Left ventricle myocardium inferior (tissue), 1 donor: Measurements from ENCODE around the gene COL23A1. TPM values are rescaled to one million over a fixed set of nuclear protein-coding genes. Genes with fewer than 3 reads are reported as not detected.

Experiments used
- DNase-seq: peaks from one replicate; pipeline ENCODE4 v3.0.0-alpha.2; 2020
- H3K27ac ChIP-seq: fragments of 200-600 bp; replicated peaks from 2 replicates; pipeline ENCODE4 v1.8.0; 2021
- H3K27me3 ChIP-seq: fragments of 200-600 bp; 2 replicates; pipeline ENCODE4 v1.8.0; 2021; ENCODE audit warnings: low read depth
- H3K36me3 ChIP-seq: fragments of 200-600 bp; 2 replicates; pipeline ENCODE4 v1.8.0; 2021
- H3K4me1 ChIP-seq: fragments of 200-600 bp; 2 replicates; pipeline ENCODE4 v1.8.0; 2021
- H3K4me3 ChIP-seq: fragments of 200-600 bp; 2 replicates; pipeline ENCODE4 v1.8.0; 2021; ENCODE audit warnings: mild to moderate bottlenecking, moderate library complexity
- H3K9me3 ChIP-seq: fragments of 200-600 bp; replicated peaks from 2 replicates; pipeline ENCODE4 v1.8.0; 2021
- intact Hi-C: fragments of 100-400 bp; cut with micrococcal nuclease; formaldehyde crosslinking; loops from one replicate; pipeline ENCODE4 v1.11.0; 2022
- total RNA-seq: library from RNA; stranded (reverse); fragmentation: NEBNext Ultra II Directional; extraction: Animal tissue kit (Norgen Biotek cat#: 25700); gene quantifications from one replicate; pipeline ENCODE4 v1.2.1, GENCODE V29; 2021
- TF ChIP-seq, protein P1 (sequence below): fragments of 200-600 bp; IDR thresholded peaks from 2 replicates; pipeline ENCODE4 v1.8.0; 2021; ENCODE audit warnings: antibody characterized with exemption, mild to moderate bottlenecking, borderline replicate concordance
- donor health status: DM: no; HTN: yes; CAD: no; lungs with severe emphysema.

COL23A1 gene
- total RNA-seq, 1 donor from 2014 or later, result 27.4 TPM

DNA sequence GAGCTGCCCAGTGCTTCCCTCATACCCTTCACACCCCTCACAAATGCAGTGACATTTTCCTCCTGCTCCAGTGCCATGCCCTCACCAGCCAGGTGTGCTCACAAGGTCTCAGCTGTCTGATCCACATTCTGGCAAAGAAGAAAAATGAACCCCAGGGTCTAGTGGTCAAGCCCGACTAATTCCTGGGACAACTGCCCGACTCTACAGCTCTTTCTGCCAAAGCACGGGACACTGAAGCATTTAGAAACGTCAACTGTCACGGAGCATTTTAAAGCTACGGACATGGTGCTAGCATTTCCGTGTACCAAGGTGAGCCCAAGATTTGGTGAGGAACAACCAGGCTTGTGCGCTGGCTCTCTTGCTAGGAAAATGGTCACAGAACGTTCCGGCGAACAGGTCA, 300.8 kb downstream of the COL23A1 start:
- no peaks in the 10 kb centered on the region for H3K36me3 ChIP-seq
- TF ChIP-seq, protein P1, sequence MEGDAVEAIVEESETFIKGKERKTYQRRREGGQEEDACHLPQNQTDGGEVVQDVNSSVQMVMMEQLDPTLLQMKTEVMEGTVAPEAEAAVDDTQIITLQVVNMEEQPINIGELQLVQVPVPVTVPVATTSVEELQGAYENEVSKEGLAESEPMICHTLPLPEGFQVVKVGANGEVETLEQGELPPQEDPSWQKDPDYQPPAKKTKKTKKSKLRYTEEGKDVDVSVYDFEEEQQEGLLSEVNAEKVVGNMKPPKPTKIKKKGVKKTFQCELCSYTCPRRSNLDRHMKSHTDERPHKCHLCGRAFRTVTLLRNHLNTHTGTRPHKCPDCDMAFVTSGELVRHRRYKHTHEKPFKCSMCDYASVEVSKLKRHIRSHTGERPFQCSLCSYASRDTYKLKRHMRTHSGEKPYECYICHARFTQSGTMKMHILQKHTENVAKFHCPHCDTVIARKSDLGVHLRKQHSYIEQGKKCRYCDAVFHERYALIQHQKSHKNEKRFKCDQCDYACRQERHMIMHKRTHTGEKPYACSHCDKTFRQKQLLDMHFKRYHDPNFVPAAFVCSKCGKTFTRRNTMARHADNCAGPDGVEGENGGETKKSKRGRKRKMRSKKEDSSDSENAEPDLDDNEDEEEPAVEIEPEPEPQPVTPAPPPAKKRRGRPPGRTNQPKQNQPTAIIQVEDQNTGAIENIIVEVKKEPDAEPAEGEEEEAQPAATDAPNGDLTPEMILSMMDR, result no peak
- H3K4me3 ChIP-seq, result no peak overlapping the region
- H3K4me1 ChIP-seq, result peaks cover 12% of the 10 kb centered on the region
- H3K27me3 ChIP-seq, result peaks cover 62% of the 10 kb centered on the region
- no peaks in the 10 kb centered on the region for H3K9me3 ChIP-seq
- DNase-seq, result no peak
- intact Hi-C loops, result loop anchor here (10.0 kb wide), 1 partner anchor 265 kb away; no protein-coding TSS in a partner anchor
- no peak overlapping the region for H3K27ac ChIP-seq

DNA sequence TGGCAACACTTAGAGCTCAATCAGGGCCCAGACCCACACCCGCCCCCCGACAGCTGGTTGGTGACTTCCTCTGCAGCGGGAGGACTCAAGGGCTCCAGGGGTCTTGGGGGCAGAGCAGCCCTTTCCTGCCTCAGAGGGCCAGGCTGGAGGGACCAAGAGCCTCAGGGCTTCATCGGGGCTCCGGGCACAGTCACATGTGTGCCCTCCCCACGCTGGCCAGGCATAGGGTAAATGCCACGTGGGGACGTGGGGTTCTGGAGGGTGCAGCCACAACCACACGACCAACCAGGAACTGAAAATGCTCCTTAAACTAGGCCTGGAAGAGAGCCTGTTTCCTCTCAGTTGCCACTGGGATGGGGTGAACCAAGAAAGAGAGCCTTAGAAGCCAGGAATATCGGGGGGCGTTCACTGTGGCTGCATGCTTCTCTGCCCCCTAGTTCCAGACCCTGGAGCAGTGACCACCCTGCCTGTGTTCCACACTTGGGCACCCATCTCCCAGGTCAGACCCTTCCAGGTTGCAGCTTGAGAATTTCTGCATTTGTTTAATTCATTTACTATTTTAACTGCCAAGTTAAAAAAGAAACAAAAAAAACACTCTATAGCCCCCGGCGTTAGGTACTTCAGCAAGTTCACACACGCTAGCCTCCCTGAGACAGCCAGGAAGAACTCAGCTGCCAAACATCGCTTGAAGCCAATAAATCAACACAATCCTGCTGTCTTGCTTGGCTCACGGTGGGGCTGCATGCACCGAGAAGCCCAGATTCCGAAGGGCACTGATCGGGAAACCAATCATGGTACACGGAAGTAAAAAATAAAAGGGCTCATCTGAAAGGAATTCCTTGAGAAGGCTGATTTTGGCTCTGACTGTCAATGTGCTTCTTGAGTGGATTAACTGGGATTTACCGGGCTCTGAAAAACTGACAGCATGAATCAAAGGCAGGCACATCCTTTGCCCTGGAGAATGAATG, 301.5 kb downstream of the COL23A1 start:
- Histone ChIP-seq H3K27ac (no peak overlapping the region), H3K4me3 (no peak overlapping the region), H3K9me3 (peaks cover 7% of the 10 kb centered on the region), H3K36me3 (no peaks in the 10 kb centered on the region), H3K4me1 (peaks cover 12% of the 10 kb centered on the region), H3K27me3 (peaks cover 62% of the 10 kb centered on the region)
- intact Hi-C loops, result loop anchor here (10.0 kb wide), 1 partner anchor 266 kb away; no protein-coding TSS in a partner anchor
- no peak for DNase-seq
- TF ChIP-seq, protein P1, result no peak

GRCh38 chr5:178287791-178288105, 302.4 kb downstream of the COL23A1 start:
- TF ChIP-seq, protein P1, result no peak
- Histone ChIP-seq H3K4me1 (peaks cover 12% of the 10 kb centered on the region), H3K27ac (no peak overlapping the region), H3K36me3 (no peaks in the 10 kb centered on the region), H3K27me3 (peaks cover 62% of the 10 kb centered on the region), H3K4me3 (no peak overlapping the region), H3K9me3 (peaks cover 10% of the 10 kb centered on the region)
- no peak for DNase-seq
- intact Hi-C loops, result loop anchor here (10.0 kb wide), 1 partner anchor 267 kb away; no protein-coding TSS in a partner anchor

DNA sequence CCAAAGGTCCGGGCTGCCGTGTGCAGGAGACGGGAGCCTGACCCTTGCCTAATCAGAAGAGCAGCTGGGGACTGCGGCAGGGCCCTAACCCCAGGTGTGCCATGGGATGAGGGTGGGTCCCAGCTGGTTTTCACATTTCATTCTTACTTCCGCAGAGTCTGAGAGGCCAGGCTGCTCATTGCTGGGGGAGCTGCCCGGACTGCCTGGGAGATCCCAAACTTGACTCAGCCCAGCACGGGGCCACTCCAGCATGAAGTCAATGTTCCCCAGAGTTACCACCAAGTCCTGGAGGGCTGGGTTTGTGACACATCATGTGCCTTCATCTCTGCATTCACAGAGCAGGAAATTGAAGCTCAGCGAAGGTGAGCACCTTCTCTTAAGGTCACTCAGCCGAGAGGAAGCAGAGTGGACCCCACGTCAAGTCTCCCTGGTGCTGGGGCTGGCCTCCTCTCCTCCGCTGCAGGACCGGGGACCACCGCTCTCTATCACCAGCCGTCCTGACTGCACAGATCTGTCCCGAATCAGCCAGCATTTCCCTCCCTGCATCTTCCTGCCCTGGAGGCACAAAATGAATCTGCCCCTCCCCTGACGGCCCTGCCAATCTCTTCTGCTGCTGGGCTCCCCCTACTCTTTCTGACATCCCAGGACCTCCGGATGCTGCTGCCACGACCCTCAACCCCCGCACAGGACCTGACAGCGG, 303.0 kb downstream of the COL23A1 start:
- TF ChIP-seq, protein P1, result no peak
- no peak for DNase-seq
- peaks cover 12% of the 10 kb centered on the region for H3K4me1 ChIP-seq
- H3K4me3 ChIP-seq, result no peak overlapping the region
- H3K27me3 ChIP-seq, result peaks cover 61% of the 10 kb centered on the region
- H3K36me3 ChIP-seq, result no peaks in the 10 kb centered on the region
- H3K27ac ChIP-seq, result no peak overlapping the region
- intact Hi-C loops, result loop anchor here (10.0 kb wide), 1 partner anchor 268 kb away; no protein-coding TSS in a partner anchor
- peaks cover 10% of the 10 kb centered on the region for H3K9me3 ChIP-seq

- H3K9me3 ChIP-seq, result peaks cover 10% of the 10 kb centered on the region
- peaks cover 12% of the 10 kb centered on the region for H3K4me1 ChIP-seq
- H3K27me3 ChIP-seq, result peaks cover 53% of the 10 kb centered on the region
- intact Hi-C loops, result loop anchor here (10.0 kb wide), 1 partner anchor 268 kb away; no protein-coding TSS in a partner anchor
- TF ChIP-seq, protein P1, result no peak
- no peak overlapping the region for H3K27ac ChIP-seq
- no peak overlapping the region for H3K4me3 ChIP-seq
- no peaks in the 10 kb centered on the region for H3K36me3 ChIP-seq
- DNase-seq, result no peak
Measured at GRCh38 chr5:178286226-178287090, 303.7 kb downstream of the COL23A1 start.
